Prostate gland (tissue), 2 donors: ENCODE measurements around the gene RNU1-3. TPM values are rescaled to one million over a fixed set of nuclear protein-coding genes. Genes with fewer than 3 reads are reported as not detected.
"Not testable (repeated sequence)": the region's sequence is repeated elsewhere in the genome, so short reads cannot be mapped to it uniquely, and the experiment has no call there.

Source experiments
- DNase-seq: peaks from one replicate; pipeline ENCODE4 v3.0.0-alpha.2; 2019; ENCODE audit warnings: low spot score
- H3K27ac ChIP-seq, 2 donors: fragments of 200-600 bp; sonication (generic); 2 replicates each; pipeline ENCODE4 v1.5.1; 2017 to 2019
- H3K27me3 ChIP-seq: fragments of 200-600 bp; sonication (generic); replicated peaks from 2 replicates; pipeline ENCODE4 v1.5.1; 2019; ENCODE audit not compliant: insufficient read depth
- H3K36me3 ChIP-seq, 2 donors: fragments of 200-600 bp; sonication (generic); 1 replicate in 1 of 2; 2 replicates in 1 of 2; pipeline versions ENCODE4 v1.5.1 to v1.8.1; 2017 to 2019
- H3K4me1 ChIP-seq: fragments of 200-600 bp; sonication (generic); replicated peaks from 2 replicates; pipeline ENCODE4 v1.5.1; 2019
- H3K4me3 ChIP-seq, 2 donors: fragments of 200-600 bp; sonication (generic); 2 replicates each; pipeline ENCODE4 v1.5.1; 2017 to 2019
- H3K9me3 ChIP-seq: fragments of 200-600 bp; sonication (generic); 2 replicates; pipeline ENCODE4 v1.5.1; 2017
- POLR2A ChIP-seq: fragments of 450-650 bp; IDR thresholded peaks from one replicate; pipeline ENCODE4 v1.6.1; 2016; ENCODE audit warnings: antibody characterized with exemption, mild to moderate bottlenecking
- POLR2AphosphoS5 ChIP-seq: sonication (generic); formaldehyde crosslinking; IDR thresholded peaks from one replicate; pipeline ENCODE4 v1.6.1; 2017; ENCODE audit warnings: antibody characterized with exemption
- WGBS: methylation state at CpG from one replicate; pipeline ENCODE4 v1.1.5; 2018; 5-methylcytosine and 5-hydroxymethylcytosine counted together
- intact Hi-C: fragments of 100-400 bp; cut with DNase I; formaldehyde crosslinking; loops from one replicate; pipeline ENCODE4 v1.14.2; 2022
- total RNA-seq, 2 donors: library from RNA; depleted of rRNA; stranded (reverse); fragments of >200 nt; gene quantifications; one replicate each; pipeline ENCODE4 v1.1.0, GENCODE V29; 2016
- TF ChIP-seq, protein P1 (sequence below), 4 experiments: fragments of 200-600 bp in 2 of 4; fragments of 450-650 bp in 2 of 4; sonication (generic) in 2 of 4; IDR thresholded peaks; 1 replicate in 3 of 4; 2 replicates in 1 of 4; pipeline ENCODE4 v1.5.1; 2016 to 2019; ENCODE audit warnings: antibody characterized with exemption in 4 of 4, mild to moderate bottlenecking in 2 of 4, moderate library complexity in 2 of 4

The RNU1-3 gene
- total RNA-seq, 2 donors from 2014 or later: under 0.01 TPM

DNA sequence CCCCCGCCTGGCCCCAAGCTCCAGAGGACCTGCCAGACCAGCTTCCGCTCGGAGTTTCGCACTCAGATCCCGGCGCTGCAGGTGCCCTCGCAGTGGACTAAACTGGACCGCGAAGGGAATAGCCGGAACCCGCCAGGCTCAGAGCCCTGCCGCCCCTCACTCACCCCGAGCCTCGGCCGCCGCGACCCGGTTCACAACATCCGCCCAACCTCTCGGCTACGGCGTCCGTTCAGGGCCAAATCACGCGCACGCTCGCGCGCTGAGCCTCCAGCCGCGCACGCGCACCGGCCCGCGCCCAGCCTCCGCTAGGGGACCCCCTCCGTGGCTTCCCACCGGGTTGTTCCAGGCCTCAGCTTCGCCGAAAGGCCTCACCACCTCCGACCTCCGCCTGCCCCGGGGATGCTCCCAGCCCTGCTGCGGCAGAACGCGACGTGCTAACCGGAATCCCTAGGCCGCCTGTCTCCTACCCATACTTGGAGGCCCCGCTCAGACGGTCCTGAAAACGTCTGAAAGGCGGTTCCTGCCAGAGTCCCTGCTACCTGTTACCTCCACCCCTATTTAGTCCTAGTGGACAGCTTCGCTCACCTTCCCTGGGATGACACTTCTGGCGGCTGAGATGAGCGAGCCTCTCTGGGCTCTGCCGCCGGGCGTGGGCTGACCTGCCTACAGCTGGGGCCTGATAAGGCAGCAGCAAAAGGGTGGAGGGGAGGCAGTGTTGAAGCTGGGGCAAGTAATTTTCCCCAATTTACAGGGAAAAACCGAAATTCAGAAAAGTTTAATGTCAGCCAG, 22.1 kb downstream of the RNU1-3 start:
- intact Hi-C loops, H3K27me3 ChIP-seq, H3K36me3 ChIP-seq, H3K9me3 ChIP-seq: not testable (repeated sequence)
- DNase-seq: peak; percentile 94
- peak overlapping the region; percentile 78 to 82 for H3K4me3 ChIP-seq
- peak overlapping the region; percentile 74 to 81 for H3K27ac ChIP-seq
- peaks cover 14% of the 10 kb centered on the region for H3K4me1 ChIP-seq
- WGBS: 8% methylated on average over 61 of the region's 61 CpGs
- TF ChIP-seq, protein P1, sequence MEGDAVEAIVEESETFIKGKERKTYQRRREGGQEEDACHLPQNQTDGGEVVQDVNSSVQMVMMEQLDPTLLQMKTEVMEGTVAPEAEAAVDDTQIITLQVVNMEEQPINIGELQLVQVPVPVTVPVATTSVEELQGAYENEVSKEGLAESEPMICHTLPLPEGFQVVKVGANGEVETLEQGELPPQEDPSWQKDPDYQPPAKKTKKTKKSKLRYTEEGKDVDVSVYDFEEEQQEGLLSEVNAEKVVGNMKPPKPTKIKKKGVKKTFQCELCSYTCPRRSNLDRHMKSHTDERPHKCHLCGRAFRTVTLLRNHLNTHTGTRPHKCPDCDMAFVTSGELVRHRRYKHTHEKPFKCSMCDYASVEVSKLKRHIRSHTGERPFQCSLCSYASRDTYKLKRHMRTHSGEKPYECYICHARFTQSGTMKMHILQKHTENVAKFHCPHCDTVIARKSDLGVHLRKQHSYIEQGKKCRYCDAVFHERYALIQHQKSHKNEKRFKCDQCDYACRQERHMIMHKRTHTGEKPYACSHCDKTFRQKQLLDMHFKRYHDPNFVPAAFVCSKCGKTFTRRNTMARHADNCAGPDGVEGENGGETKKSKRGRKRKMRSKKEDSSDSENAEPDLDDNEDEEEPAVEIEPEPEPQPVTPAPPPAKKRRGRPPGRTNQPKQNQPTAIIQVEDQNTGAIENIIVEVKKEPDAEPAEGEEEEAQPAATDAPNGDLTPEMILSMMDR (IDR thresholded peaks at IDR 0.05): peak in 2 of 4 experiments; percentile 50 to 61
- peak; percentile 96 for TF ChIP-seq POLR2AphosphoS5

DNA sequence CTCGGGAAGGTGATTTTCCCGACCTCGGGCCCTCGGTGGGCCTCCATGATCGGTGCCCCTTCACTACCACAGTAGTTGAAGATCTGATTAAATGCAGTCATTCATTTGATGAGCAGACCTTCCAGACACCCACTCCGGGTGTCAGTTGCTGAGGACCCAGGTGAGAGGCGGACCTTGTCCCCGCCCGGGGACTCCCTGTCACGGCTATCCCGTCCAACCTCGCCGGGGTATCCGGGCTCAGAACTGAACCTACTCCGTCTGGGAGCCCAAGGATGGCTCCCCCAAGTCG, 22.6 kb downstream of the RNU1-3 start:
- Histone ChIP-seq H3K4me1 (peaks cover 14% of the 10 kb centered on the region), H3K27me3 (no peaks in the 10 kb centered on the region), H3K4me3 (peak overlapping the region; percentile 78 to 82), H3K9me3 (no peaks in the 10 kb centered on the region), H3K27ac (peak overlapping the region; percentile 74 to 81), H3K36me3 (no peaks in the 10 kb centered on the region)
- under 1% methylated on average over 16 of the region's 16 CpGs for WGBS
- TF ChIP-seq, protein P1 (IDR thresholded peaks at IDR 0.05): no peak
- TF ChIP-seq POLR2A (no peak), POLR2AphosphoS5 (no peak)
- no peak for DNase-seq
- intact Hi-C loops: no loop called here

DNA sequence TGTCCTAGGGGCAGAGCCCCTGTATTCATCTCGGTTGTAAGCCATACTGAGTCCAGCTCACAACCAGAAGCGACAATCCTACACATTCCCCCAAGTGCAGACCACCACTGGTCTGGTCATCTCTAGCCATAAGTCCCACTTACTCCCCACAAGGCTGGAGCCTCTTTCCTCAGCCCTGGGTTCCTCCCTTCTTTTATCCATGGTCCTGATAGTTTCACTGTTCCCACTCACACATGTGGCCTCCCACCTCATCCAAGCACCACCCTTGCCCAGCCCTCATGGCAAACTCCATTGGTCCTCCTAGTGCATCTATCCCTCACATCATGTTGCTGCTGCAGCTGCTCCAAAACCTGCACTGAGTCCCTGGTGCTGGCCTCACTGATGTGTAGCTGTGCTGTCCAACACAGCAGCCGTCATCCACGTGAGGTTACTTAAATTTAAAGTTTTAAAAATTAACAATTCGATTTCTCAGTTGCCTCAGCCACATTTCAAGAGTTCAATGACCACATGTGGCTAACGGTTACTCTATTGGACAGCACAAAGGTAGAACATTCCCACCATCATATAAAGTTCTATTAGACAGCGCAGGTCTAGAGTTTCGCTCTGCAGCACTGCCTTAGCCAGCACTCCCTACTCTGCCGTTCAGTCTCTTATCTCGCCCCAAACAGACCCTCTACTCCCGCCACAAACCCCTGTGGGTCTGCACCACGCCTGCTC, 23.1 kb downstream of the RNU1-3 start:
- Histone ChIP-seq H3K27ac (peak overlapping the region; percentile 74 to 81), H3K4me3 (peak overlapping the region; percentile 78 to 82), H3K4me1 (peaks cover 14% of the 10 kb centered on the region)
- H3K36me3 ChIP-seq, intact Hi-C loops, H3K9me3 ChIP-seq, H3K27me3 ChIP-seq: not testable (repeated sequence)
- DNase-seq: peak; percentile 11
- WGBS: 23% methylated on average over 12 of the region's 12 CpGs

DNA sequence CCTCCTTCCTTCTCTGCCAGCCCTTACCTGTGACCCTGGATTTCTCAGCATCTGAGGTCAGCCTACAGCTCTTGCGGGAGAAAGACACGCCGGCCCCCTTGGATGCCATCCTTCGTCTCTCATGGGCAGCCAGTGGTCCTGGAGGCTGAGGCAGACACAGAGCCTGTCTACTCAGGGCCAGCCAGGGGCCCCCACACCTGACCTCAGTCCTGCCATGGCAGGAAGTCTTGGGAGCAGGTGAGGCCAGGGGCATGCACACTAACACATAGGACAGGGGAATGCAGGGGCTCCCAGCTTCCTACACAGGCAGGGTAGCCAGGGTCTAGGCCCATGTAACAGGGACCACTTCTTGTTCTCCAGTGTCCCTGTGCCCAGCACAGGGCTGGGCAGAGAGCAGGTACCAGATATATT, 23.7 kb downstream of the RNU1-3 start:
- H3K9me3 ChIP-seq, H3K27me3 ChIP-seq, H3K27ac ChIP-seq, intact Hi-C loops, H3K36me3 ChIP-seq, H3K4me3 ChIP-seq: not testable (repeated sequence)
- H3K4me1 ChIP-seq: peaks cover 14% of the 10 kb centered on the region
- DNase-seq: peak; percentile 13
- WGBS: 91% methylated on average over 4 of the region's 4 CpGs

DNA sequence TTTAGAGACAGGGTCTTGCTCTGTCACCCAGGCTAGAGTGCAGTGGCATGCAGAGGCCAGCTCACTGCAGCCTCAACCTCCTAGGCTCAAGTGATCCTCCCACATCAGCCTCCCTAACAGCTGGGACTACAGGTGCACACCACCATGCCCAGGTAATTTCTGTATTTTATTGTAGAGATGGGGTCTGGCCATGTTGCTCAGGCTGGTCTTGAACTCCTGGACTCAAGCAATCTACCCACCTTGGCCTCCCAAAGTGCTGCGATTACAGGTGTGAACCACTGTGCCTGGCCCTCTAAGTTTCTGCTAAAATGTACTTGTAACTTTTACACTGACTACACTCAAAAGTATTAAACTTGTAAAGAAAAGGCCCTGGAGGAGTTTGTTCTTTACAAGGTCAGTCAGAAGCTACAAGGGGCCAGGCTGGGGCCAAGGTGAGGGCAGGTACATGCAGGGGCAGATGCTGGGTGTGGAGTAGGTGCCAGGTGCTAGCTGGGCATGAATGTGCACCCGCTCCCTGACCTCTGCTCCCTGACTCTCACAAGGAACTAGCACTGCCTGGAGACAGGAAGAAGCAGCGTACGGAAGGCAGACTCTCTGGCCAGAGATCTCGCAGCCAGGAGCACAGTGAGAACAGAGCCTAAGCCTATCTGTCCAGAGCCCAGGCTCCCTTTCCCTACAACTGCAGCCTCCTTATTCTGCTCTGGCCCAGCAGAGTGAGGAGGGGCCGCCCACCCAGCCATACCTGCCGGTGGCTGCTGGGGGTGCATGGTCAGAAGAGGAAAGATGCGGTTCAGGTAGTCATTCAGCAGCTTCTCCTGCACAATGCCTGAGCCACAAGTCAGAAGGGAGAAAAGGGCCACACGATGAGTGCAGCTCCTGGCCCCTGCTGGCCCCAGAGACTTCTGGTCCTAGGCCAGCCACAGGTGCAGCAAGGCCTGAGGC, 24.5 kb downstream of the RNU1-3 start:
- H3K27me3 ChIP-seq, H3K36me3 ChIP-seq, H3K9me3 ChIP-seq, H3K27ac ChIP-seq, intact Hi-C loops, H3K4me3 ChIP-seq: not testable (repeated sequence)
- peak; percentile 3 for DNase-seq
- 79% methylated on average over 9 of the region's 9 CpGs for WGBS
- peaks cover 14% of the 10 kb centered on the region for H3K4me1 ChIP-seq

DNA sequence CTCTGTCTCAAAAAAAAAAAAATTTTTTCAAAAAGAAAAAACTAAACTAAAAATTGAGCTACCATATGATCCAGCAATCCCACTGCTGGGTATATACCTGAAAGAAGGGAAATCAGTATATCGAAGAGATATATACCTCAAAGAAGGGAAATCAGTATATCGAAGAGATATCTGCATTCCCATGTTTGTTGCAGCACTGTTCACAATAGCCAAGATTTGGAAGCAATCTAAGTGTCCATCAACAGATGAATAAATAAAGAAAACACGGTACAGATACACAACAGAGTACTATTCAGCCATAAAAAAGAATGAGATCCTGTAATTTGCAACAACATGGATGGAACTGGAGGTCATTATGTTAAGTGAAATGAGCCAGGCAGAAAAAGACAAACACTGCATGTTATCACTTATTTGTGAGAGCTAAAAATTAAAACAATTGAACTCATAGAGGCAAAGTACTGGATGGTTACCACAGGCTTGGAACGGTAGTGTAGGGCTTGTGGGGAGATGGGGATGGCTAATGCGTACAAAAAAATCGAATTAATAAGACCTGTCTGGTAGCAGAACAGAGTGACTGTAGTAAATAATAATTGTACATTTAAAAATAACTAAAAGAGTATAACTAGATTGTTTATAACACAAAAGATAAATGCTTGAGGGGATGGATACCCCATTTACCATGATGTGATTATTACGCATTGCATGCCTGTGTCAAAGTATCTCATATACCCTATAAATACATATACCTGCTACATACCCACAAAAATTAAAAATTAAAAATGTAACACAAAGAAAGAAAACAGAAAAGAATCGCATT, 25.4 kb downstream of the RNU1-3 start:
- WGBS: 93% methylated on average over 8 of the region's 8 CpGs
- H3K9me3 ChIP-seq, H3K36me3 ChIP-seq, H3K4me3 ChIP-seq, intact Hi-C loops, DNase-seq, H3K27ac ChIP-seq, H3K27me3 ChIP-seq: not testable (repeated sequence)
- H3K4me1 ChIP-seq: peaks cover 14% of the 10 kb centered on the region

DNA sequence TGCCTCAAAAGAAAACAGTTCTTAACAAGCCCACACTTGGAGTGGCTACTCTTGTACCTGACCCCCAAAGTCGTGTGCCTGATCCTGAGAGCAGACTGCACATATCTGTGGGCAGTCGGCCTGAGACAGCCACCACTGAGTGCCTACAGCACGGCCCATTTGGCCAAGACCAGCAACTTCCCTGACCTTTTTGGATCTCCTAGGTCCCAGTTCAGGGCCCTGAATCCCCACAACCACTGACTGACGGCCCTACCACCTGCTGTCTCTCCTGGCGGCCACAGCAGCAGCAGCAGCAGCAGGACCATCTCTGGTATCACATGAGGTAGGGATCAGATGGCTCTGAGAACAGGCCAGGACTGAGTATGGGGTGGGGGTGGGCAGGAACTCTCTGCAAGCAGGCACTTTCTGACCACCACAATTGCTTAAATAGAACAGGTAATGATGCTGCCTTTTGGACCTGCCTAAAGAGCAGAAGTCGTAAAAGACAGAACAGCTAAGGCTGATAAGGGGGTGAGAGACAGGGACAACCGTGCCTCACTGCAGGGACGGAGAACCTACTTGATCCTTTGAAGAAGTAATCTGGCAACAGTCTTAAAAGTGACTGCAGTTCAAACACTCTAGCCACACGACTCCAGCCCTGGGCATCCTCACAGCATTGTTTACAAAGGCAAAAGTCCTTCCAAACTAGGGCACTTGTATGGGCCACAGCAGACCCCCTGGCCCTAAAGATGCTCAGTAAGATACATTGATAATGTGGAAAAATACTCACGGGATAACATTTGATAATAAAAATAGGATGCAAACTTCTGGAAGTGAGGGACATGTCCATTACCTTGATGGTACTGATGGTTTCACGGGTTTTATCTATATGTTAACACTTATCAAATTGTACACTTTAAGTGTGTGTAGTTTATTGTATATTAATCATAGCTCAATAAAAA, 27.4 kb downstream of the RNU1-3 start:
- H3K27me3 ChIP-seq, intact Hi-C loops, H3K4me3 ChIP-seq, H3K27ac ChIP-seq, H3K36me3 ChIP-seq, H3K9me3 ChIP-seq: not testable (repeated sequence)
- DNase-seq: peak; percentile 3
- WGBS: 66% methylated on average over 11 of the region's 11 CpGs
- peaks cover 14% of the 10 kb centered on the region for H3K4me1 ChIP-seq

DNA sequence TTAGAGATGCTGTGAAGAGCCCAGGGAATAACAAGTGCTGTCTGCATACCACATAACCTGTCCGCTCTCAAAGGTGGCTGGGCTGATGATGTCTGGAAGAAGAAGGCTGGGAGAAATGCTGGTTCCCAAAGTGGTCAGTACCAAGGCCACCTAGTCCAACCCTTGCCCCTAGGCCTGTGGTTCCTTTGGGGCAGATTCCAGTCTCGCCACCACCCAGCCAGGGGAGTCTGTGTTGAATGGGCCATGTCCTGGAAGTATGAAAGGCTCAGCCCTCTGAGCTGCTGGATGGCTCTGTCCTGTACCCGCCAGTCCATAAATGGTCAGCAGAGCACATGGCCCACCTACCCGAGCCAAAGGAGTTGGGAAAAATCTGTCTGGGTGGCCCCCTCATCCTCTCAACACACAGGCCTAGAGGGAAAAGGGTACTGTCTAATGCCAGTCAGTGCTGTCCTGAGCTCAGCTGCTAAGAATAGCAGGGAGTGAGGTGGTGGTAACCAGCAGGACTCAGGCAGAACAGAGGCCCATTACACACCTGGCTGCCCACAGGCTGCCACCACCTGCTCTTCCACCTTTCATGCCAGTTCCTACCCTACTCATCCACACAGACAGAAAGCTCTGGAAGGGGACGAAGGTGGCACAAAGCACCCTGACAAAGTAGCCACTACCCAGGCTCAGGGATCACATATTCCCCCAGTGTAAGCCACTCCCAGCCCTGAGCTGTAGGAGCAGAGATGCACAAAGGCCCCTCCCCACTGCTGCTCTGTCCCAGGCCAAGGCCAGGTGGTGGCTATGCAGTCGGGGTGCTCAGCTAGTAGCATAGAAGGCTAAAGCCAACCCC, 28.6 kb downstream of the RNU1-3 start:
- H3K4me1 ChIP-seq, intact Hi-C loops, H3K4me3 ChIP-seq, H3K27ac ChIP-seq, H3K27me3 ChIP-seq, H3K9me3 ChIP-seq, H3K36me3 ChIP-seq: not testable (repeated sequence)
- DNase-seq: peak; percentile 3
- WGBS: 84% methylated on average over 6 of the region's 6 CpGs
